Activated naive CD8-positive, alpha-beta T cell treated with anti-CD3 and anti-CD28 coated beads, Interleukin-2, amount 50 U/mL, for 24 hours (primary cell): ENCODE results near the gene MARCO.
"Not testable (repeated sequence)": the region's sequence is repeated elsewhere in the genome, so short reads cannot be mapped to it uniquely, and the experiment has no call there.

Source experiments
- ATAC-seq: fragments of 150-1000 bp; cut with Tn5 transposase; one replicate; pipeline ENCODE4 v1.10.0; 2021
- DNase-seq: peaks from one replicate; pipeline ENCODE4 v3.0.0; 2021
- H3K27ac Mint-ChIP-seq: one replicate; pipeline ENCODE4 v1.8.0; 2021; ENCODE audit warnings: mild to moderate bottlenecking, mixed read lengths
- H3K27me3 Mint-ChIP-seq: one replicate; pipeline ENCODE4 v1.8.0; 2021; ENCODE audit warnings: mixed read lengths
- H3K36me3 Mint-ChIP-seq: one replicate; pipeline ENCODE4 v1.8.0; 2021; ENCODE audit warnings: low read depth, mixed read lengths
- H3K4me1 Mint-ChIP-seq: one replicate; pipeline ENCODE4 v1.8.0; 2021; ENCODE audit warnings: mixed read lengths
- H3K4me3 Mint-ChIP-seq: one replicate; pipeline ENCODE4 v1.8.0; 2021; ENCODE audit warnings: mild to moderate bottlenecking, moderate library complexity, mixed read lengths
- H3K9me3 Mint-ChIP-seq: one replicate; pipeline ENCODE4 v1.8.0; 2021; ENCODE audit warnings: mixed read lengths

MARCO gene

DNA sequence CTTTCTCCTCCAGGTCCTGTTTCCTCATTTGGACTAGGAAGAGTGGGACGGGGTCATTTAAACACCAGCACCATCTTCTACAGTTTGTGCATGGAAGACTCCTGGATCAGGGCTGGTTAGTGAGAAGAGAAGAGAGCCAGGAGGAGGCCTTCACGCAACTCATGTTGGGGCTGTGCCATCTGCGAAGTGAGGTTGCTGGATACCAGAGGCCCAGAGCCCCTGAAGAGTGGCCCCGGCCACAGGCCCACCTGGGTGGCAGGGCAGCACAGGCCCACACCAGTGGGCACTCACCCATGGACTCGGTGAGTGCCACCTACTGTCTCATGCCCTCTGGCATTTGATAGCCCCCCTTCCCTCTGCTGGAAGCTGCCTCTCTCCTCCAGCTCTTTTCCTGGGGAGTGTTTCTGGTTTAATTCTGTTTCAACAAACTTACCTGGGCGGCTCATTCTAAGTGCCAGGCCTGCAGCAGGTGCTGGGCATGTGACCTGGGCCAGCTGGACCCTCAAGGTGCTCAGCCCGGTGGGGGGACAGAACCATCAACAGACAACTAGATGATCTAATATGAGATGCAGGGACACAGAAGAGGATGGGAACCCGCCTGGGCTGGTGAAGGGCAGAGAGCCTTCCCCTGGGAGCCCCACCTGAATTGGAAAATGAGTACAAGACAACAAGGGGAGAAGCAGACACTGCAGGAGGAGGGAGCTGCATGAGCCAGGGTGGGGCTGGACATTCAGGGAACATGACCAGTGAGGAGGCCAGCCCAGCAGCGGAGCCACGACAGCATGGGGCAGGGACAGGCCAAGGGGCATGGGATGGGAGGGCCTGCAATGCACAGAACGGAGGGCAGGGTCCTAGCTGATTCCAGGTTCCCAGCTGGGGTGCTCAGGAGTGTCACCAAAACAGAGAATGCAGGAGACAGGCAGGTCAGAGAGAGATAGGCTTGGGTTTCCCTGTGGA lies 70.6 kb downstream of the MARCO start:
- DNase-seq (no peak), ATAC-seq (no peak)
- no peaks in the 10 kb centered on the region for H3K4me1 Mint-ChIP-seq
- H3K9me3 Mint-ChIP-seq: no peaks in the 10 kb centered on the region
- no peaks in the 10 kb centered on the region for H3K36me3 Mint-ChIP-seq
- H3K4me3 Mint-ChIP-seq: no peak overlapping the region
- peaks cover 30% of the 10 kb centered on the region for H3K27me3 Mint-ChIP-seq
- no peak overlapping the region for H3K27ac Mint-ChIP-seq

DNA sequence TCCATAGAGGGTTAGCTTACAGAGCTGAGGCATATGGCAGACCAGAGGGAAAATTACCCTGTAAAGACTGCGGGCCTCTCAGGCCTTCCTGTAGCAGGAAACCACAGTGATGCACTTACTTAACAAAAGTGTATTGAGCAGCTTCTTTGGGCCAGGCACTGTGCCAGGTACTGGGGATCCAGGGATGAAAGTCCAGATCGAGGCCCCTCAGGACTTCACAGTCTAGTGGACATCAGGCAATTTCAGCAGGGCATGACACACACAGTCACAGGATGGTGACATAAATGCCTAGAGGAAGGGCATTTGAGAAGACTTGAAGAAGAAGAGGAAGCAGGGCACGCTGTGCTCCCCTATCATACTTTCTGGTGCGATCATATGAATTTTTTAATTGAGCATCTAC lies 71.7 kb downstream of the MARCO start:
- no peaks in the 10 kb centered on the region for H3K36me3 Mint-ChIP-seq
- H3K27ac Mint-ChIP-seq: no peak overlapping the region
- DNase-seq (no peak), ATAC-seq (no peak)
- H3K4me3 Mint-ChIP-seq: no peak overlapping the region
- no peaks in the 10 kb centered on the region for H3K9me3 Mint-ChIP-seq
- peaks cover 30% of the 10 kb centered on the region for H3K27me3 Mint-ChIP-seq
- H3K4me1 Mint-ChIP-seq: no peaks in the 10 kb centered on the region

DNA sequence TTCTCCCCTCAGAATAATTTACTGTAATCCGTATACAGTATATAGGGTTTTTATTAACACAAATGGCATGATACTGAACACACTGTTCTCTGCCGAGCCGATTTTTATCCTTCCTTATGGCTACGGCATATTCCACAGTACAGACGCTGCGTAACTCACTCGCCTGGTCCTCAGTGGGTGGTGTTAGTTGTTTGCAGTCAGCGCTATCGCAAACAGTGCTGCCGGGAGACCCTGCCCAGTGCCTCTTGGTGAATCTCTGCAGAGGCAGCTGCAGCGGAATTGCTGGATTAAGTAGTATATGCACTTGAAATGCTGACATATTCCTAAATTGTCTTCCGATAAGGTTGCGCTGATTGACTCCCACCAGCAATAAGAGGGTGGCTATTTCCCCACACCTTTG lies 73.9 kb downstream of the MARCO start:
- no peaks in the 10 kb centered on the region for H3K36me3 Mint-ChIP-seq

DNA sequence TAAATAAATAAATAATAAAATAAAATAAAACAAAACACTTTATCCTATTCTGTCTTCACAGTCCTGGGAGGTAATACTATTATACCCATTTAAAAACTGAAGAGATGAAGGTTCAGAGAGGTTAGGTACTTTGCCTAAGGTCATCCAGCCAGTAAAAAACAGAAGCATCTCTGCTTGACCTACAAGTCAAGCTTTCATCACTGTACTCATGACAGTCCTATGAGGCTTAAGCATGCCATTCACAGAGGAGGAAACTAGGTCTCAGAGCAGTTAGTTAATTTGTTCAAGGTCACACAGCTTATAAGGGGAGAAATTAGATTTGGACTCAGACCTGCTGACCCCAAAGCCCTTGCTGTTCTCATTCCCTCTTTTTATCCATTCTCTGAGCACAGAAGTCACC lies 77.5 kb downstream of the MARCO start:
- Mint-ChIP-seq H3K27ac (no peak overlapping the region), H3K27me3 (no peaks in the 10 kb centered on the region), H3K4me3 (no peak overlapping the region), H3K36me3 (no peaks in the 10 kb centered on the region), H3K4me1 (no peaks in the 10 kb centered on the region), H3K9me3 (no peaks in the 10 kb centered on the region)
- DNase-seq: no peak
- no peak for ATAC-seq

More for the DNA sequence above, 73.9 kb downstream of the MARCO start:
- no peak for ATAC-seq
- Mint-ChIP-seq H3K9me3 (no peaks in the 10 kb centered on the region), H3K27me3 (peaks cover 13% of the 10 kb centered on the region), H3K27ac (no peak overlapping the region), H3K4me3 (no peak overlapping the region), H3K4me1 (no peaks in the 10 kb centered on the region)
- DNase-seq: no peak

DNA sequence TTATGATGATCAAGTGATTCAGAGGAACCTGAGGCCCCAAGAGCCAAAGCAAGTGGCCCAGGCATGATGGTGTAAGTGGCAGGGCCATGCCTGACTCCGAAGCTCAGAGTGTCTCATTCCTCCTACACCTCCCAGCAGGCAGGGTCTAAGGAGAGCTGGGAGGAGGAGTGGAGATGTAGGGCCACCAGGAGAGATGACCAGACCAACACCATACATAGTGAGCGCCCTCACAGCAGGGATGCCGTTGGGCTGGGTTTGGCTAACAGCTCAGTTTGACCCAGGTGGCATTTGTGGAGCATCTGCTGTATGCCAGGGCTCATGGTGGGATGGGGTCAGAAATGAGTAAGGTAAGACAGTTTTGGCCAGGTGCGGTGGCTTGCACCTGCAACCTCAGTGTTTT lies 80.7 kb downstream of the MARCO start:
- no peaks in the 10 kb centered on the region for H3K9me3 Mint-ChIP-seq
- H3K27ac Mint-ChIP-seq: no peak overlapping the region
- DNase-seq: no peak
- H3K36me3 Mint-ChIP-seq: no peaks in the 10 kb centered on the region
- H3K27me3 Mint-ChIP-seq: peaks cover 2% of the 10 kb centered on the region
- no peak overlapping the region for H3K4me3 Mint-ChIP-seq
- H3K4me1 Mint-ChIP-seq: no peaks in the 10 kb centered on the region
- ATAC-seq: no peak

DNA sequence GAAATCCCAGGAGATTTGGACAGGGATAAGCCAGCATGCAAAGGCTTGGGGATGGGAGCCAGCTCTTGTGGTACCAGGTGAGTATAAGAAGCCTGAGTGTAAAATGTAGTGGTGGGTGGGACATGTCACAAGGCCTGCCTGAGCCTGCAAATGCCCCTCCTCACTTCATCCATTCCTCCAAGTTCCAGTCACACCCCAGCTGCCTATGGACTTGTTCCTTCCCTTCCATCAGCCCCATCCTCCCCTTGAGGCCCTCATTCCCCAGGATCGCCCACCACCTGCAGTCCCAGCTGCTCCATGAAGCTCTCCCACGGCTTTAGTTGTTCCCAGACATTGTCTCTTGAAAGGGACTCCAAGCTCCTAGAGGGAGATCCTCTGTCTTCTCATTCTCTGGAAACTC lies 81.5 kb downstream of the MARCO start:
- H3K36me3 Mint-ChIP-seq: no peaks in the 10 kb centered on the region
- DNase-seq (no peak), ATAC-seq (no peak)
- H3K4me3 Mint-ChIP-seq: no peak overlapping the region
- H3K27me3 Mint-ChIP-seq: peaks cover 8% of the 10 kb centered on the region
- H3K9me3 Mint-ChIP-seq: no peaks in the 10 kb centered on the region
- no peak overlapping the region for H3K27ac Mint-ChIP-seq
- H3K4me1 Mint-ChIP-seq: no peaks in the 10 kb centered on the region

DNA sequence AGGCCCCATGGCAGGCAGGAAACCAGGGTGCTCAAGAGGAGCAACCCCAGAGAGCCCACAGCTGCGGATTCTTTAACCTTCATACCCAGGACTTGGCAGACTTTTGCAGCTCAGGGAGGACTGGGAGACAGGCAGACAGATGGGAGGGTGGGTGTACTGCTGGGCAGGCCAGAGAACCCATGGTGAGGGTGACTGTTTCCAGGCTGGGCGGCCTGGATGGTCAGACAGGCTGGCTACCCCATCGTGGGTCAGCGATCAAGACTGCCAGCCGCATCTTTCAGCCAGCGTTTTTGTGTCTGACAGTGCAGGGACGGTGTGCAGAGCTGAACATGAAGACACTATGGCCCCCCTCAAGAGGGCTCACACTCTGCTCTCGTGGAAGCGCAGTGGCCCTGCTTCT lies 82.2 kb downstream of the MARCO start:
- H3K4me3 Mint-ChIP-seq: no peak overlapping the region
- no peaks in the 10 kb centered on the region for H3K36me3 Mint-ChIP-seq
- DNase-seq (no peak), ATAC-seq (no peak)
- no peak overlapping the region for H3K27ac Mint-ChIP-seq
- H3K9me3 Mint-ChIP-seq: no peaks in the 10 kb centered on the region
- no peaks in the 10 kb centered on the region for H3K4me1 Mint-ChIP-seq
- peaks cover 8% of the 10 kb centered on the region for H3K27me3 Mint-ChIP-seq

DNA sequence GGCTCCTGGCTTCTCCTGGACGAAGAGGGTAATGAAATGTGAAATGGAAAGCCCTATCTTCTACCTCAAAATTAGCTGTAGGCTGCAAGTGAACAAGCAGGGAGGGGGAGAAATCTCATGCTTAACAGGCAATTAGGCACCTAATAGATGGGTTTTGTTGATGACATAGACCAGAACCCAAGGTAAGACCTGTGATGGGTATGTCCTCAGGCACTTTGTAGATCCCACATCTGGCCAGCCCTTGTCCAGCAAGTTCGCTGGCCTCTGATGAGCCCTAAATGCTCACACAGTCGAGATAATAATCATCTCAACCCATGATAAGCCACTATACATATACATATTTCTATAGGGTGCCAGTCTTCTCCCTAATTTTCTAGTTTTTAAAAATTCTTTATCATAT lies 82.6 kb downstream of the MARCO start:
- ATAC-seq (no peak), DNase-seq (no peak)
- H3K4me3 Mint-ChIP-seq: no peak overlapping the region
- H3K27me3 Mint-ChIP-seq: peaks cover 8% of the 10 kb centered on the region
- H3K27ac Mint-ChIP-seq: no peak overlapping the region
- H3K4me1 Mint-ChIP-seq: no peaks in the 10 kb centered on the region
- no peaks in the 10 kb centered on the region for H3K9me3 Mint-ChIP-seq
- H3K36me3 Mint-ChIP-seq: no peaks in the 10 kb centered on the region

DNA sequence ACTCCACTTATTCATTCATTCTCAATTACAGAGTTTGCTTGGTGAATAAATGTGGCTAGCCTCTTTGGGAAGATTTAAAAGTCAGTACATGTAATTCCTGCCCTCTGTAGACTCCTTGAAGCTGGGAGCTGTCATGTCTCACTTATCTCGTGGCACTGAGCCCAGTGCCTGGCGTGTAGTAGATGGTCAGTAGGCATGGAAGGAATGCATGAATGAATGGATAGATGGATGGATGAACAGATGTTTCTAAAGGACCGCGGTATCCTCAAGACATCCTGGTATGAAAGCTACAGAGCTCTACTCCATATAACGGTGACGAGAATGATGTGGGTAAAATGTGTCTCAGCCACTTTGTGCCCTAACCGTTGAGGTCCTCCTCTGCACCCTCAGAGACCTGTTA lies 83.0 kb downstream of the MARCO start:
- no peaks in the 10 kb centered on the region for H3K4me1 Mint-ChIP-seq
- H3K9me3 Mint-ChIP-seq: no peaks in the 10 kb centered on the region
- no peak for DNase-seq
- H3K4me3 Mint-ChIP-seq: no peak overlapping the region
- H3K36me3 Mint-ChIP-seq: no peaks in the 10 kb centered on the region
- ATAC-seq: no peak
- peaks cover 8% of the 10 kb centered on the region for H3K27me3 Mint-ChIP-seq
- no peak overlapping the region for H3K27ac Mint-ChIP-seq

DNA sequence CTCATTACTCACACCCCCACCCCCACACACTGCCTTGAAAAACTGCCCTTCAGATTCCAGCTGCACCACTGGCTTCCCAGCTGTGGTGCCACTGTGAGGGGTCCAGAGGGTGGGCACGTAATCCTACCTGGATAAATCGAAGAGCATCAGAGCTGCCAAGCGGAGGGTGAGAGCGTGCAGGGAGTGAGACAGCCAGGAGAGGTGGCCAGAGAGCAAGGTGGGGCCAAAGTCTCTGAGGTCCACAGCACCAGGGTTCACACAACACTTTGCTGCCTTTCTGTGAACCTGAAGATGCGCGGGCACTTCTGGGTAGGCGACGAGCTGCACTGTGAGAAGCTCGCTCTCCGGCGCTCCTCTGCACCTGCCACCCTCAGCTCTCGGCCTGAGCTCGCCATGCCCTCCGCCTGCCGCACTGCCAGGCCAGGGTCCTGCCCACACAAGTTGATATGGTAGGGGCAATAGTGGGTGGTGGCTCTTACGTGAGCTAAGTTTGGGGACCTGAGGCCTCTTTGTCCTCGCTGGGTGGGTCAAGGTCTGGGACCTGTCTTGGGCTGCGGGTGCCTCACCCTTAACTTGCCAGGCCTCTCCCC lies 83.9 kb downstream of the MARCO start:
- Mint-ChIP-seq H3K9me3 (peaks cover 3% of the 10 kb centered on the region), H3K4me1 (no peaks in the 10 kb centered on the region), H3K27ac (no peak overlapping the region), H3K27me3 (peaks cover 12% of the 10 kb centered on the region), H3K36me3 (no peaks in the 10 kb centered on the region), H3K4me3 (no peak overlapping the region)
- ATAC-seq: no peak
- DNase-seq: no peak

DNA sequence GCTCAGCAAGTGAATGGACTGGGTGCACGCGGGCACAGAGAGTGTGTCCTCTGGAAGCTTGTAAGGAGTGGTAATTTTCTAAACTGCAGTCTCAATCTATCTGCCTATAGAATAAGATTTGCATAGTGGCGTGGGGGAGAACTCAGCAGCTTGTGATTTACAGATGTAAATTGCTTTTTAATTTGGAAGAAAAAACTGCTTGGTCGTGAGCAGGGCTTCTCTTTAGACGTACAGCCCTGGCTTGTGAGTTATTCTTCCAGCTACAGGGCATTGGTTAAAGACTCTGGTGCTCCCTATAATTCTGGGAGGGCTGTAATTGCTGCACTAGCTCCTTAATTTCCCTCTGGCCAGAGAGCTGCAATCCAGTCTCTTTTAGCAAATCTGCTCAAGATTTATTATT lies 84.9 kb downstream of the MARCO start:
- DNase-seq: no peak
- no peaks in the 10 kb centered on the region for H3K36me3 Mint-ChIP-seq
- no peaks in the 10 kb centered on the region for H3K4me1 Mint-ChIP-seq
- H3K27ac Mint-ChIP-seq: no peak overlapping the region
- H3K27me3 Mint-ChIP-seq: peaks cover 12% of the 10 kb centered on the region
- no peak overlapping the region for H3K4me3 Mint-ChIP-seq
- no peak for ATAC-seq
- peaks cover 3% of the 10 kb centered on the region for H3K9me3 Mint-ChIP-seq

DNA sequence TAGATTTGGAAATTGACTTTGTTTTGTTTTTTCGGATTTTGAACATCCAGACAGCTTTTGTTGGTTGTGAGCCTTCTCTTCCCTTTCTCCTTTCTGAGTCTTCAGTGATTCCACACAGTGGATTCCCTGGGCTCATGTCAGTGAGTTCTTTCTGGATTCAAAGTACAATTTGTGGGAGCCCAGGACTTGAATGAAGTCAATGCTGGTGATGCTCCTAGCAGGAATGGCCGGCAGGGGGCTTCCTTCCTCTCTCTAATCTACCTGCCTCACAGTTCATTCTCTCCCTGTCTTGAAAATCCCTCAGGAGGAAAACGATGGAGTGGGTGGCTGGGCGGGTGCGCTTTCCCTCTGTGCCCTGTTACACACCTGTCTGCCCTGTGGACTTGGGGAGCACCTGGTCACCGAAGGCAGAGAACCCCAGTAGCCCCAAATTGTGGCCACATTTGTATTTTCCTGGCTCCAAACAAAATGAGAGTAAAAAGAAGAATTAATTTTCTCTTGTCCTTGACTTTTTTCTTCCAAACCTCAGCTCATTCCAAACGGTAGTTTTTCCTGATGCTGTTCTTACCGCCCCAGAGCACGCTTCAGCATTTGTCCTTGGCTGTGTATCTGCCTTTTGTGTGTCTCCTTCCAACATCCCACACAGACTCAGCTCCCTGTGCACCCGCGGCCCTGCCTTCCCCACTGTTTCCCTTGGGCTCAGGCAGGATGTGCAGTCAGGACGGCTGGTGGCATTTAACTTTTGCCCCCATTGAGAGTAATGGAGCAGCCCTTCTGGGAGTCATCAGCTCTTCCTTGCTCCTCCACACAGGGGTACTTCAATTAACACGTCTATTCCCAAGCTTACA lies 86.6 kb downstream of the MARCO start:
- Mint-ChIP-seq H3K4me1 (no peaks in the 10 kb centered on the region), H3K36me3 (peaks cover 2% of the 10 kb centered on the region), H3K9me3 (peaks cover 12% of the 10 kb centered on the region), H3K27me3 (peaks cover 14% of the 10 kb centered on the region), H3K27ac (no peak overlapping the region), H3K4me3 (no peak overlapping the region)
- no peak for ATAC-seq
- DNase-seq: peak; percentile 5

DNA sequence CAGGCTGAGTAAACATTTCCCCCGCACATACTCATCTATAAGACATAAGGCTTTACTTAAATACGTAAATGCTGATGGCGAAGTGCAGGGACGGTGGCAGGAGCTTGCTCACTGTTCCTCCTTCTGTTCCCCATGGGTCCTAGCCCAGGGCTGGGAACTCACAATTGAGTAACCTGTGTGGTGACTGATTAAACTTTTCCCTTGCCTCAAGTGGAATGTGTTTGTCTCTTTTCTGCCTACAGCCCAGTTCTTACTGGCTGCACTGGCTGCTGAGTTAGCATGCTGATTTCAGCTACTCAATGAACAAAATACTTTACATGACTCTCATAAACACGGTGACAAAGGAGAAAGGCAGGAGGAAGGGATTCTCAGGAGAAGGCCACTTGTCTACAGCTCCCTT lies 87.3 kb downstream of the MARCO start:
- Mint-ChIP-seq H3K4me3 (no peak overlapping the region), H3K36me3 (peaks cover 2% of the 10 kb centered on the region), H3K9me3 (peaks cover 13% of the 10 kb centered on the region), H3K27me3 (peaks cover 14% of the 10 kb centered on the region), H3K4me1 (no peaks in the 10 kb centered on the region), H3K27ac (no peak overlapping the region)
- DNase-seq (no peak), ATAC-seq (no peak)

DNA sequence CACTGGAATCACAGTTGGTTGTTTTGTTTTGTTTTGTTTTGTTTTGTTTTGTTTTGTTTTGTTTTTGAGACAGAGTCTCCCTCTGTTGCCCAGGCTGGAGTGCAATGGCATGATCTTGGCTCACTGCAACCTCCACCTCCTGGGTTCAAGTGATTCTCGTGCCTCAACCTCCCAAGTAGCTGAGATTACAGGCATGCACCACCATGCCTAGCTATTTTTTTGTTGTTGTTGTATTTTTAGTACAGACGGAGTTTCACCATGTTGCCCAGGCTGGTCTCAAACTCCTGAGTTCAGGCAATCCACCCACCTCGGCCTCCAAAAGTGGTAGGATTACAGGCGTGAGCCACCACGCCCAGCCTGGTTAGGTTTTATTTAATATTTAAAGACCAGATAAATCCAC lies 95.9 kb downstream of the MARCO start:
- not testable (repeated sequence) for DNase-seq, H3K4me3 Mint-ChIP-seq, H3K27ac Mint-ChIP-seq, ATAC-seq, H3K4me1 Mint-ChIP-seq, H3K36me3 Mint-ChIP-seq, H3K27me3 Mint-ChIP-seq
- H3K9me3 Mint-ChIP-seq: peaks cover 30% of the 10 kb centered on the region

DNA sequence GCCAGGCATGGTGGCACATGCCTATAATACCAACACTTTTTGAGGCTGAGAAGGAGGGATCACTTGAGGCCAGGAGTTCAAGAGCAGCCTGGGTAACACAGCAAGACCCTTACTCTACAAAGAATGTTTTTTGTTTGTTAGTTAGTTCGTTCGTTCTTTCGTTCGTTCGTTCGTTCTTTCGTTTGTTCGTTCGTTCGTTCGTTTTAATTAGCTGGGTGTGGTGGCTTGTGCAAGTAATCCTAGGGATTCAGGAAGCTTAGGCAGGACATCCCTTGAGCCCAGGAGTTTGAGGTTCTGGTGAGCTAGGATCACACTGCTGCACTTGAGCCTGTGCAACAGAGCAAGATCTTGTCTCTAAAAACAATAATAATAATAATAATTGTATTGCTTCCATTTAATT lies 98.7 kb downstream of the MARCO start:
- DNase-seq: no peak
- ATAC-seq: no peak
- Mint-ChIP-seq H3K4me3 (no peak overlapping the region), H3K4me1 (no peaks in the 10 kb centered on the region), H3K9me3 (peaks cover 8% of the 10 kb centered on the region), H3K27ac (no peak overlapping the region), H3K27me3 (peaks cover 6% of the 10 kb centered on the region), H3K36me3 (no peaks in the 10 kb centered on the region)
